Uterus (tissue), 2 donors: ENCODE measurements around the gene IQGAP2.

Source experiments
- CTCF ChIP-seq, 4 experiments: fragments of 200-600 bp in 2 of 4; fragments of 450-650 bp in 2 of 4; sonication (generic) in 2 of 4; IDR thresholded peaks; one replicate each; pipeline ENCODE4 v1.5.1; 2016 to 2019; ENCODE audit warnings: antibody characterized with exemption in 4 of 4, mild to moderate bottlenecking in 2 of 4, moderate library complexity in 1 of 4
- POLR2A ChIP-seq, 2 donors: fragments of 450-650 bp; IDR thresholded peaks; one replicate each; pipeline ENCODE4 v1.6.1; 2016; ENCODE audit warnings: antibody characterized with exemption in 2 of 2, mild to moderate bottlenecking in 1 of 2, moderate library complexity in 1 of 2

- TF ChIP-seq CTCF (IDR thresholded peaks at IDR 0.05) (no peak), POLR2A (IDR thresholded peaks at IDR 0.05) (no peak)
Observed at GRCh38 chr5:76560952-76561891, 158.1 kb downstream of the IQGAP2 start.
